NCI-H1417 treated with DMSO at 0.1 percent for 48 hours (cell line): ENCODE data around the gene LCA5.
"Not testable (repeated sequence)": the region's sequence is repeated elsewhere in the genome, so short reads cannot be mapped to it uniquely, and the experiment has no call there.

Experiments used
- DNase-seq: peaks from one replicate; lab custom pipeline; 2025; lab: John Stamatoyannopoulos, UW

Gene LCA5

DNA sequence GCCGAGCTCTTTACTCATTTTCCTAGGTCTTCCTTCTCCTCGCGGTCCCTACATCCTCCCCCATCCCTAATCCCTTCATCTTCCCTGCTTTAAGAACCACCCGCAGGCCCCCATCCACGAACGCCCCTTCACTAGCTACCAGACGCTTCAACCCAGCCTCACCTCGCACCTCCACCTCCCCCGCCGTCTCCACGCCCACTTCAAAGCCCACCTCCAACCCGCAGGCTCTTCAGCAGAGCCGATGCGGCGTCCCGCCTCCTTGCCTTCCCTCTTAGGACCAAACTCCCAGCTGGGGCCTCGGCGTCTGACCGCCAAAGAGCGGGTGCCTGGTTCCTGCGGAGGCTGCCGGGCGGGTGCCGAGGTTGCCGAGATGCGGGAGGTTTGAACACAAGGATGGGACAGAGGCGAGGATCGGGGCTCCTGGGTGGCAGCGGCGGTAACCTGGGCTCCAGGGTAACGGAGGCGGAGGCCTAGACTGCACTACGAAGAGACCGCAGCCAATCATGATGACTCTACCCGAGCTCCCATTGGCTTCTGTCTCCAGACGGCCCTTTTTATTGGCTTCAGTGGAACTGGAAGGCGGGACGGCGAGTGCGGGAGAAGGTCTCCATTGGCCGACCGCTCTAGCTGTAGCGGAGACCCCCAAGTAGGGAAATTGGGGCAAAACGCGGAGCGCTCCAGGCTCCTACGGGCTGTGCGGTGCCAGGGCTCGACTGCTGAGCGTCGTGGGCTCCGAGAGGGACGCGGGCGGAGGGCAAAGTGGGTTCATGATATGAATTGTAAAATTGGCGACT is at the start of gene LCA5:
Gene LCA5, minus strand, starts transcription at position 477 of the 794 bp plus-strand sequence. CDS start 18,536 bp downstream, outside the sequence.
- peak; percentile 74 for DNase-seq

DNA sequence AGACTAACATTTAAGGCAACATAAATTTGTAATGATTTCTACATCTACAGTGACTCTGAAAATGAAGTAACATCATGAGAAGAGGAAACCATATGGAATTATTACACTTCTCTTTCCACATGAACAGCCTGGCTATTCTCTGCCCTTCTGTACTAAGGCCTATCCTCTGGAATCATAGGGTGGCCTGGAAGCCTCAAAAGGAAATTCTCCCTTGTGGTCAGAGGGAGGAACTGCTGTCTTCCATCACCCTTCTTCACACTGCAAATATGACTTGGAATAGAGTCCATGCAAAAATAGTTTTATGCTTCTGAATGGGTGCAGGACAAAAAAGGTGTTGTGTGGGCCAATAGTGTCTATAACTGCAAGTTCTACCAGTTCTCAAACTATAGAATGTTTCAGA is 49.3 kb upstream of the LCA5 start:
- no peak for DNase-seq

GRCh38 chr6:79584332-79584731 is 47.1 kb upstream of the LCA5 start:
- no peak for DNase-seq

DNA sequence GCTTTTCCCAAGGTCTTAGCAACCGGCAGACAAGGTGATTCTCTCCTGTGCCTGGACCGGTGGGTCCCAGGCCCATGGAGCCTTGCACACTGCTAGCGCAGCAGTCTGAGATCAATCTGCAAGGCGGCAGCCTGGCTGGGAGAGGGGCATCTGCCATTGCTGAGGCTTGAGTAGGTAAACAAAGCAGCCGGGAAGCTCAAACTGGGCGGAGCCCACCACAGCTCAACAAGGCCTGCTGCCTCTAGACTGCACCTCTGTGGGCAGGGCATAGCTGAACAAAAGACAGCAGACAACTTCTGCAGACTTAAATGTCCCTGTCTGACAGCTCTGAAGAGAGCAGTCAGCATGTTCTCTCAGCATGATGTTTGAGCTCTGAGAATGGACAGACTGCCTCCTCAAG is 40.7 kb upstream of the LCA5 start:
- not testable (repeated sequence) for DNase-seq

DNA sequence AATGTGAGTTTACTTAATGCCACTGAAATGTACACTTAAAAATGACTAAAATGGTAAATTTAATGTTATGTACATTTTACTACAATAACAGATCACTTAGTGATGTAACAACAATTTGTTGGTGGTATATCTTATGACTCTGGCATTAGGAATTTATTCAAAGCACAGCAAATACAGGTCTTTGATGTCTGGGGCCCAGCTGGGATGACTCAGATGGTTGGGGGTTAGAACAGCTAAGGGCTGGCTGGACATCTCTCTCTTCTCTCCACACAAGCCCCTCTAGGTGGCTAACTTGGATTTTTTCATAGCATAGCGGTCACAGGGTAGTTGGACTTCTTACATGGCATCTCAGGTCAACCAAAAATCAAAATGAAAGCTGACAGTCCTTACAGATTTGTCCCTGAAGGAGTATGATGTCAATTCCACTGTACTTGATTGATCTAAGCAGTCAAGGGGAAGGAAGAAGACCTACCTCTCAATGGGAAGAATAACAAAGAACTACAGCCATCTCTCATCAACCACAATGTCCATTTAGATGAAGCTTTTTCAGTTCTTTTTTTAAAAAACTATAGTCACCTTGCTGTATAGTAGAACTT is 37.5 kb upstream of the LCA5 start:
- no peak for DNase-seq

DNA sequence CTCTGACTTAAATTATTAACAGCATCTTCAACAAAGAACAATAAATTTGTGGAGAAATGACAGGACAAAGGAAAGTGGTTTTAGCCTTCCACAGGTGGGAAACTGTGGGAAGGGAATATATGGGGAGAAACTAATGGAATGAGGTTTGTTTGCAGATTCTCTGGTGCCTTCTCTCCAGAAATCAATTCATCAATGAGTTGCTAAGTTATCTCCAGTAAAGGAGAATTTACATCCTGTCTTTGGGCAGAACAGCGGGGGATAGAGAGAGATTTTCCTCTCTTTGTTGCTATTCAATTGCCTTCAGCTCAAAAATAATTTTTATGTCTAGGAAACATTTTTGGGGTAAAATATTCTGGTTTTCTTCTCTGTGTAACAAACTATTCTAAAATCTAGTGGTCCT is 36.9 kb upstream of the LCA5 start:
- no peak for DNase-seq

DNA sequence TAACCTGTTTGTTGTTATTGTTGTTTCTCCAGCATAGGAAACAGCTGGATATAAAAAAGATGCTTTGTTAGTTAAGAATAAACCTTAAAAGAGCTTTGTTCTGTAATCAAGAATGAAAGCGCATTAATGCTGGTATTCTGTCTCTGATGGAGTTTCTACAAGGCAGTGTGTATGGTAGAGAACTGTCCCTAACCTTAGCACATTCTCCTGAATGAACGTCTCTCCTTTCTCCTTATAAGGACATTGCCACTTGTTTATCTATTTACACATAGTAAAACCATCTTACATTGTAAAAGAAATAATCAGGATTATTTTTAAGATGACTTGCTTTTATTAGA is 33.8 kb upstream of the LCA5 start:
- DNase-seq = no peak

GRCh38 chr6:79570129-79571029 is 33.1 kb upstream of the LCA5 start:
- DNase-seq = peak; percentile 69

DNA sequence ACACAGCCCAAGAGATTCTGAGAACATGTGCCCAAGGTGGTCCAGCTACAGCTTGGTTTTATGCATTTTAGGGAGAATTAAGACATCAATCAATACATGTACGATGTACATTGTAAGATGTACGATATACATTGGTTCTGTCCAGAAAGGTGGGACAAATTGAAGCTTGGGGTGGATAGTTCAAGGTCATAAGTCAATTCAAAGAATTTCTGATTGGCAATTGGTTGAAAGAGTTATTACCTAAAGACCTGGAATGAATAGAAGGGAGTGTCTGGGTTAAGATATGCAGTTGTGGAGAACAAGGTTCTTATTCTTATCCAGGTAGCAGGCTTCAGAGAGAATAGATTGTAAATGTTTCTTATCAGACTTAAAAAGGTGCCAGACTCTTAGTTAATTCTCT is 31.8 kb upstream of the LCA5 start:
- DNase-seq = no peak

DNA sequence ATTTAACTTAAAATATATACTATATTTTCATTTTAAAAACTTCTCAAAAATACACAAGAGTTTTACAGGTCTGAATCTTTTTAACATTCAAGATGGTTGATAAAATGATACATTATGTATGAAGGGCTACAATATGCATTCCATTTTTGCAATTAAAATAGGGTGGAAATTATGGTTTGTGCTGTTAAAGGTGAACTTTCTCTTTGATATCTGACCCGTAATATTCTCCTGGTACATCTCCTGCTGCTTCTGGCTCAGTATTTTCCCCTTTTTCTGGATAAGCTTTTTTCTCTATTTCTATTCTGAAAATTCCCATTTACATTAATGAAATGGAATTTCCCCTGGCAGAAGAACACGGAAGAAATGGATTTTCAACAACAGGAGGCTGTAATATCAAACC is 27.4 kb upstream of the LCA5 start:
- no peak for DNase-seq

DNA sequence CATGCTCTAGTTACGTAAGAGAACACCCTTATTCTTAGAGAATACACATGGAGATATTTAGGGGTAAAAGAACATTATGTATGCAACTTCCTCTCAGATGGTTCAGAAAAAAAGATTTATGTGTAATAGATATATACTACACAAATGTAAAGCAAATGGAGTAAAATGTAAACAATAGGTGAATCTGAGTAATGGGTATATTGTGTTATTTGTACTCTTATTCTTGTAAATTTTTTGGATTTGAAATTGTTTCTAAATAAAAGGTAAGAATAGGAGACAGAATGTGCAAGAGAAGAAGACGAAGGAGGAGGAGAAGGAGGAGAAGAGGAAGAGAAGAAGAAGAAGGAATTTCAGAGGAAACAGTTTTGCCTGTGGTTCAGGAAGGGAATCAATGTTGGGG is 22.5 kb upstream of the LCA5 start:
- no peak for DNase-seq

- no peak for DNase-seq
These were observed 20.6 kb upstream of the LCA5 start for GRCh38 chr6:79557673-79558467.

- DNase-seq = no peak
These were observed 17.1 kb upstream of the LCA5 start for GRCh38 chr6:79554305-79554704.

- no peak for DNase-seq
These were observed 14.2 kb upstream of the LCA5 start for GRCh38 chr6:79551401-79551800.

DNA sequence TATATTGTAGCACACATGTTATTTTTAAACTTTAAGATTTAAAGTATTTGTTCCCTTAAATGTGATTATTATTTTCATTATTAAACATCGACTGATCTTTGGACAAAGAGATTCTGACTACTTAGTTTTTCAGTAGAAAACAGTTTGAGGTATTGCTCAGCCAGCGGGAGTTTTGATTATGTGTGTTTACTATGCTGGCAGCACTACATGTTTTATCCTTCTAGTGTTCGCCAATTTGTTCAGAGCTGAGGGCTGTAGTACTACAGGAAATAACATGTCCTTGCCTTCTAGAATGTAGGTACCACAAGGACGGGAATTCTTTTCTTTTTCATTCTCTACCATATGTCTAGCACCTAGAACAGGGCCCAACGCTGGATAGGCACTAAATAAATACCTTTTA is 11.1 kb upstream of the LCA5 start:
- no peak for DNase-seq

- no peak for DNase-seq
These were observed 9.0 kb upstream of the LCA5 start for GRCh38 chr6:79546186-79546585.

DNA sequence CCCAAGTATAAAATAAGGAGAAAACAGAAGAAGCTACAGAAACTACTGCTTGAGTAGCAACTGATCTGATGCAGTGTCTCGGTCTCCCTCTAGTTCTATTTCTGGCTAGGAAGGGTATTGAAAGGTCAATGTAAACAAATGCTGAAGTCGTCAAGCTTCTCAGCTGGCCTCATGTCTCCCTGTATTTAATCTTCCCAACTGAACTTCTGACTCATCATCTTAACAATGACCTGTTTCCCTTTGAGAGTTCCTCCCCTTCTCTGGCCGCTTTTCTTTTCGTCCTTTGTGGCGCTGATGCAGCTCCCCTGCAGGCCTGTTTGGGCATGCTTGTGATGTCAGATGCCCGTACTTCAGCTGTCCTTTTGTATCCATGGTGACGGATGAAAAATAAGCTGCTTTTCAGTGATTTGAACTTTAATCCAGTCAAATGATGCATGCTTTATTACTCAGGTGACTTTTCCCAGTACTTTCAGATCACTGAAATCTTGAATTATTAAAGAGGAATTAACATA is 7.8 kb upstream of the LCA5 start:
- peak; percentile 94 for DNase-seq

DNA sequence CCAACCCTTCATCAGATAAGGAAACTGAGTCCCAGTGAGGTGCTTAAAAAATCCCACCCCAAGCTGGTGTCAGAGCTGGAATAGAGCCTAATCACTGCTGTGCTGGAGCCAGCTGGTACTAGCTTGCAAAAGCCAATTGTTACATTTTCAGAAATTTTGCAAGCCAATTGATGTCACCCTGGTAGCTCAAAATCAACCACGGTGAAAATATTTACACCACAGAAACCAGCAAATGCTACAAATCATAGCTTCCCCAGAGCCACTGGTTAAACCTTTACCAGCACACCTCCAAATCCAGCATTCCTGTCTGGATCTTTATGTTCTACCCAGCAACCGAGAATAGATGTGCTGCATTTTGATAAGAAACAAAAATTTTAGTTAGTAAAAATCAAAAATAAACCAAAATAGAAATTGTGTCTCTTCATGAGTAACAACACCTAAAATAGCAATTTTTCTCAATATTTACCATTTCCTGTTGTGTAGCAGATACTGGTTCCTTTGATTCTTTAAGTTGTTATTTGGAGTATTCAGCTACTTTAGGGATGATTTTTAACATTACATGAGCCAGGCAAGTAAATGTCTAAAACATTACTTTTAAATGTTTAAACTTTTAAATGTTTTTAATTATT is 7.2 kb upstream of the LCA5 start:
- no peak for DNase-seq

DNA sequence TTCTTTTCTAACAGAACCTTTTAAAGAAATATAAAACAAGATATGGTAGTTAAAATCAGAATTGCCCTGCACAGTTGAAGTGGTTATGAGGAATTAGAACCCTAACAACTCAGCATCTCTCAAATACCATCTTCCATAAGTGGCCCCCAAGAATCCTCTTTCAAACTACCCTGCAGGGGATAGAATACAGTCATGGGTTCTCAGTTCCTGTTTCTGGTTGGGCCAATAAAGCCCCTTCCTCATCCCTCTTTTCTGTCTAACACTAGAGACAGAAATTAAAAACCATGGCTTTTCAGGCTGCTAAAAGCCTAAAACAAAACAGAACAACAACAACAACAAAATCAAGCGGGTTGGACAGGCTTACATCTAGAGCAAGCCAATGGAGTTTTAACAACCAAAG is 6.7 kb upstream of the LCA5 start:
- DNase-seq = no peak

DNA sequence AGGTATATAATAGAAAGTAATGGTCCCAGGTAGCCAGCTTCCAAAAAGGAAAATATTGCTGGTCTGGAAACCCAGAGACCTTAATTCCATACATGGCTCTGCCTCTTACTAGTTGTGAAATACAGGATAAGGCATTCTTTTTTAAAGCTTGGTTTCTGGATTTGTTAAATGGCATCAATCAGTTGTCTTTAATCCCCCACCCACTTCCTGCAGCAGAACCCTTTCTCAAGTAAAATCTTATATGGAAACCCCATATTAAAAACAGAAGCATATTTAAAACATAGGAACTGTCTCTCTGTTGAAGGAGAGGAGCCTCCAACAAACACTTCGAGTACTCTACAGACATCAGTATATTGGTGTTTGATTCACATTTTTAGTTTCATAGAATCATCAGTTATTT is 6.2 kb upstream of the LCA5 start:
- no peak for DNase-seq
